HuH-7 (cell line): ENCODE measurements around the gene PNMA1.

Experiments used
- DNase-seq: peaks from one replicate; pipeline ENCODE4 v3.0.0; 2011; ENCODE audit warnings: low spot score

The PNMA1 gene

DNA sequence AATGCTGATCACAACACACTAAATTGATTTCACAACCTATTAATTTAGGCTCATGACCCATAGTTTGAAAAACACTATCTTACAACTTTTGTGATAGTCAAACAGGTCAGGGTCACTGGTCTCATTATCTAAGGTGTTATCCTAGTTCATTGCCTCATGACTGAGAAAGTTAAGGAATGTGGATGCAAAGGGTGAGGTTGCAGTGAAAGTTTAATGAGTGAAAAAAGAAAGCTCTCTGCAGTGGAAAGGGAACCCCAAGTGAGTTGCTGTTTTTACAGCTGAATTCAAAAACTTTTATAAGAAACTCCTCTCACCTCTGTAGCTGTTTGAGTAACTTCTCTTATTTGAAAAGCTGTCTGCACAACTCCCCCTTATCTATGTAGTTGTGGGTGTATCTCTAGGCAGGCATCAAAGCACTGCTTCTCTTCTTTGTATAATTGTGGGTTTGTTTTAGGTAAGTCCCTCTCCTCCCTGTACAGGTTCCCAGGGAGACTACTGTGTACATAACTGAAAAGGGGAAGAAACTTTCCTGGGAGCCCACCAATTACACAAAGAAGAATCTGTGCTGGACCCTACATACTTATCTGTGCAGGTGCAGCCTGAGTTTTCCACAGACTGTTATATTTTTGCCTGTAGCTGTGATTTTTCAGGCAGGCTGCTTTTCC is 50.5 kb downstream of the PNMA1 start:
- no peak for DNase-seq

DNA sequence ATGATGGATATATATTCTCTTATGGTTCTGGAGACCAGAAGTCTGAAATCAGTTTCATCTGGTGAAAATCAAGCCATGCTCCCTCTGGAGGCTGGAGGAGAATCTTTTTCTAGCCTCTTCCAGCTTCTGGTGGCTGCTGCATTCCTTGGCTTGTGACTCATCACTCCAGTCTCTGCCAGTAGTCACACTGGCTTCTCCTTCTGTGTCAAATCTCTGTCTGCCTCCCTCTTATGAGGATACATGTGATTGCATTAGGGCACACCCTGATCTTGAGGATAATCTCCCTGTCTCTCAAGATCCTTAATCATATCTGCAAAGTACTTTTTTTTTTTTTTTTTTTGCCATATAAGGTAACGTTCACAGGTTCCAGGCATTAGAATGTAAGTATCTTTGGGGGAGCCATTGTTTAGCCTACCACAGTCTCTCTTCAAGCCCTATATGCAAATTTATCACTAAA is 51.7 kb downstream of the PNMA1 start:
- DNase-seq = no peak

DNA sequence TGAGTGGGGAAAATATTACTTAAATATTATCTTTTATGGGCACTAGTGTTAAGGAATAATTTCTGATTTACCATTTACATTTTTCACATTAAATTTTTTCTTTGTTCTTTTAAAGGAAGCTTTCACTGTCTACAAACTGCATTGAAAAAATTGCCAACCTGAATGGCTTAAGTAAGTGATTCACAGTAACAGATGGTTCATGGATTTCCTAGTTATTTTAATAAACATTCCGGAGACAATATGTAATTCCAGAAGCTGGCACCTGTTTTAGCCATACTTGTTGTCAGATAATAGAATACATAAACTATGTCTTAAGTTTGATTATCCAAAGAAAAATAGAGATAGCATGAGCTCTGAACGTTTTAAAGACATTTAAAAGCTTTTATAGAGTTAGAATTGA is 52.3 kb downstream of the PNMA1 start:
- no peak for DNase-seq
